Measurements from ENCODE around the gene ANAPC13.

GRCh38 chr3:134430950-134431445, 54.8 kb downstream of the ANAPC13 start:
- TF ChIP-seq LEF1 (IDR thresholded peaks at IDR 0.05; ENCODE audit: borderline replicate concordance) (no peak), BHLHE40 (IDR thresholded peaks at IDR 0.05; ENCODE audit: borderline replicate concordance) (no peak), ELF4 (IDR thresholded peaks at IDR 0.05) (no peak), SP1 (IDR thresholded peaks at IDR 0.05) (no peak), SUZ12 (IDR thresholded peaks at IDR 0.05) (no peak), FOXK2 (IDR thresholded peaks at IDR 0.05) (no peak), FOXM1 (IDR thresholded peaks at IDR 0.05; ENCODE audit: borderline replicate concordance) (no peak)
- TF ChIP-seq, protein P1, sequence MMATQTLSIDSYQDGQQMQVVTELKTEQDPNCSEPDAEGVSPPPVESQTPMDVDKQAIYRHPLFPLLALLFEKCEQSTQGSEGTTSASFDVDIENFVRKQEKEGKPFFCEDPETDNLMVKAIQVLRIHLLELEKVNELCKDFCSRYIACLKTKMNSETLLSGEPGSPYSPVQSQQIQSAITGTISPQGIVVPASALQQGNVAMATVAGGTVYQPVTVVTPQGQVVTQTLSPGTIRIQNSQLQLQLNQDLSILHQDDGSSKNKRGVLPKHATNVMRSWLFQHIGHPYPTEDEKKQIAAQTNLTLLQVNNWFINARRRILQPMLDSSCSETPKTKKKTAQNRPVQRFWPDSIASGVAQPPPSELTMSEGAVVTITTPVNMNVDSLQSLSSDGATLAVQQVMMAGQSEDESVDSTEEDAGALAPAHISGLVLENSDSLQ (IDR thresholded peaks at IDR 0.05): no peak
